ENCODE data around the gene PDSS1. TPM values are rescaled to one million over a fixed set of nuclear protein-coding genes. Genes with fewer than 3 reads are reported as not detected.
A peak's percentile ranks its signal among the peaks of the same experiment; 100 is the strongest.

PDSS1 gene
- total and polyA plus RNA-seq, 2 of the 13 experiments (the other 11 are each of a cell fraction or from before 2014, with no cell fraction given) = 18.7 to 19.3 TPM

- TF ChIP-seq ZNF318 (CRISPR knock-in tag; IDR thresholded peaks at IDR 0.05) (no peak), MED8 (CRISPR knock-in tag; IDR thresholded peaks at IDR 0.05; ENCODE audit: insufficient replicate concordance) (no peak), RFXAP (CRISPR knock-in tag; IDR thresholded peaks at IDR 0.05; ENCODE audit: borderline replicate concordance) (no peak), ZBTB39 (CRISPR knock-in tag; IDR thresholded peaks at IDR 0.05) (no peak), ZNF773 (CRISPR knock-in tag; IDR thresholded peaks at IDR 0.05; ENCODE audit: borderline replicate concordance) (no peak), RFX5 (IDR thresholded peaks at IDR 0.05; ENCODE audit: low read depth, low read length) (no peak), ZNF335 (CRISPR knock-in tag; IDR thresholded peaks at IDR 0.05) (no peak), AGO2 (optimal IDR thresholded peaks at IDR 0.05; ENCODE audit: low read depth, low read length) (peak; percentile 83), IKZF1 (IDR thresholded peaks at IDR 0.05) (no peak), ZNF879 (CRISPR knock-in tag; IDR thresholded peaks at IDR 0.05) (no peak), ZNF800 (CRISPR knock-in tag; IDR thresholded peaks at IDR 0.05) (no peak)
- TF ChIP-seq, protein P1, sequence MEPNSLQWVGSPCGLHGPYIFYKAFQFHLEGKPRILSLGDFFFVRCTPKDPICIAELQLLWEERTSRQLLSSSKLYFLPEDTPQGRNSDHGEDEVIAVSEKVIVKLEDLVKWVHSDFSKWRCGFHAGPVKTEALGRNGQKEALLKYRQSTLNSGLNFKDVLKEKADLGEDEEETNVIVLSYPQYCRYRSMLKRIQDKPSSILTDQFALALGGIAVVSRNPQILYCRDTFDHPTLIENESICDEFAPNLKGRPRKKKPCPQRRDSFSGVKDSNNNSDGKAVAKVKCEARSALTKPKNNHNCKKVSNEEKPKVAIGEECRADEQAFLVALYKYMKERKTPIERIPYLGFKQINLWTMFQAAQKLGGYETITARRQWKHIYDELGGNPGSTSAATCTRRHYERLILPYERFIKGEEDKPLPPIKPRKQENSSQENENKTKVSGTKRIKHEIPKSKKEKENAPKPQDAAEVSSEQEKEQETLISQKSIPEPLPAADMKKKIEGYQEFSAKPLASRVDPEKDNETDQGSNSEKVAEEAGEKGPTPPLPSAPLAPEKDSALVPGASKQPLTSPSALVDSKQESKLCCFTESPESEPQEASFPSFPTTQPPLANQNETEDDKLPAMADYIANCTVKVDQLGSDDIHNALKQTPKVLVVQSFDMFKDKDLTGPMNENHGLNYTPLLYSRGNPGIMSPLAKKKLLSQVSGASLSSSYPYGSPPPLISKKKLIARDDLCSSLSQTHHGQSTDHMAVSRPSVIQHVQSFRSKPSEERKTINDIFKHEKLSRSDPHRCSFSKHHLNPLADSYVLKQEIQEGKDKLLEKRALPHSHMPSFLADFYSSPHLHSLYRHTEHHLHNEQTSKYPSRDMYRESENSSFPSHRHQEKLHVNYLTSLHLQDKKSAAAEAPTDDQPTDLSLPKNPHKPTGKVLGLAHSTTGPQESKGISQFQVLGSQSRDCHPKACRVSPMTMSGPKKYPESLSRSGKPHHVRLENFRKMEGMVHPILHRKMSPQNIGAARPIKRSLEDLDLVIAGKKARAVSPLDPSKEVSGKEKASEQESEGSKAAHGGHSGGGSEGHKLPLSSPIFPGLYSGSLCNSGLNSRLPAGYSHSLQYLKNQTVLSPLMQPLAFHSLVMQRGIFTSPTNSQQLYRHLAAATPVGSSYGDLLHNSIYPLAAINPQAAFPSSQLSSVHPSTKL (CRISPR knock-in tag; IDR thresholded peaks at IDR 0.05) = no peak; the same call in 1 of the 2 replicates
Measured at GRCh38 chr10:26697163-26697921, at the start of gene PDSS1 (continued).

All from HepG2 (cell line).